Measurements from ENCODE around the gene POLR2I. TPM values are rescaled to one million over a fixed set of nuclear protein-coding genes. Genes with fewer than 3 reads are reported as not detected.

Gene POLR2I
- total and polyA plus RNA-seq, 4 donors, result 11.4 to 110 (median 61.1) TPM

DNA sequence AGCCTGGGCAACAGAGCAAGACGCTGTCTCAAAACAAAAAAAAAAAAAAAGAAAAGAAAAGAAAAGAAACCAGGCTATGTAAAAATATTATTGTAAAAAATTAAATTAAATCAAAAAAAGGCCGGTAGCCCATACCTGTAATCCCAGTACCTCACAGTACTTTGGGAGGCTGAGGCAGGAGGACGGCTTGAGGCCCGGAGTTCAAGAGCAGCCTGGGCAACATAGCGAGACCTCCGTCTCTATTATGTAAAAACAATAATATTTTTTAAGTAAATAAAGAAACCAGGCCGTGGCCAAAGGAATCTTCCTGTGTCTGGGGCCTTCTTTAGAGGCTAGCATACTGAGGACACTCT, 24.4 kb upstream of the POLR2I start:
- Histone ChIP-seq H3K36me3 (ENCODE audit: control insufficient read depth in 4 of 4, insufficient read depth in 3 of 4, low read depth in 1 of 4, low read length in 3 of 4) (peaks cover 4 to 11% (median 8%) of the 10 kb centered on the region in 4 donors), H3K9ac (ENCODE audit: low read depth in 1 of 2, low read length in 2 of 2) (peak overlapping the region; percentile 67 to 86), H3K9me3 (ENCODE audit: control insufficient read depth in 4 of 4, low read length in 3 of 4) (no peaks in the 10 kb centered on the region), H3K27ac (ENCODE audit: low read depth in 1 of 2, low read length in 2 of 2) (peak overlapping the region; percentile 98 to 99), H3K4me1 (ENCODE audit: control insufficient read depth in 4 of 4, insufficient read depth in 4 of 4, low read length in 3 of 4) (peaks cover 4 to 14% (median 8%) of the 10 kb centered on the region in 4 donors), H3K4me3 (ENCODE audit: low read depth in 1 of 3, low read length in 3 of 3) (peak overlapping the region; percentile 92 to 98 (median 93)), H3K27me3 (ENCODE audit: control insufficient read depth in 4 of 4, insufficient read depth in 4 of 4, low read length in 3 of 4) (no peaks in the 10 kb centered on the region)
- 66% methylated on average over 7 of the region's 7 CpGs for WGBS
- TF ChIP-seq TAF1 (conservative IDR thresholded peaks at IDR 0.05) (no peak), GABPA (IDR thresholded peaks at IDR 0.05 in 1 of 2, conservative IDR thresholded peaks at IDR 0.05 in 1 of 2) (no peak), HNF4G (IDR thresholded peaks at IDR 0.05) (no peak), YY1 (IDR thresholded peaks at IDR 0.05) (no peak), NR2F2 (IDR thresholded peaks at IDR 0.05) (no peak), FOXA1 (IDR thresholded peaks at IDR 0.05) (no peak), FOXA2 (IDR thresholded peaks at IDR 0.05) (no peak), JUND (IDR thresholded peaks at IDR 0.05) (no peak), EGR1 (IDR thresholded peaks at IDR 0.05; ENCODE audit: low read depth in 2 of 2) (no peak), RXRA (IDR thresholded peaks at IDR 0.05) (no peak), SP1 (IDR thresholded peaks at IDR 0.05) (no peak), HNF4A (conservative IDR thresholded peaks at IDR 0.05) (no peak), RAD21 (IDR thresholded peaks at IDR 0.05) (no peak)
- TF ChIP-seq, protein P1, sequence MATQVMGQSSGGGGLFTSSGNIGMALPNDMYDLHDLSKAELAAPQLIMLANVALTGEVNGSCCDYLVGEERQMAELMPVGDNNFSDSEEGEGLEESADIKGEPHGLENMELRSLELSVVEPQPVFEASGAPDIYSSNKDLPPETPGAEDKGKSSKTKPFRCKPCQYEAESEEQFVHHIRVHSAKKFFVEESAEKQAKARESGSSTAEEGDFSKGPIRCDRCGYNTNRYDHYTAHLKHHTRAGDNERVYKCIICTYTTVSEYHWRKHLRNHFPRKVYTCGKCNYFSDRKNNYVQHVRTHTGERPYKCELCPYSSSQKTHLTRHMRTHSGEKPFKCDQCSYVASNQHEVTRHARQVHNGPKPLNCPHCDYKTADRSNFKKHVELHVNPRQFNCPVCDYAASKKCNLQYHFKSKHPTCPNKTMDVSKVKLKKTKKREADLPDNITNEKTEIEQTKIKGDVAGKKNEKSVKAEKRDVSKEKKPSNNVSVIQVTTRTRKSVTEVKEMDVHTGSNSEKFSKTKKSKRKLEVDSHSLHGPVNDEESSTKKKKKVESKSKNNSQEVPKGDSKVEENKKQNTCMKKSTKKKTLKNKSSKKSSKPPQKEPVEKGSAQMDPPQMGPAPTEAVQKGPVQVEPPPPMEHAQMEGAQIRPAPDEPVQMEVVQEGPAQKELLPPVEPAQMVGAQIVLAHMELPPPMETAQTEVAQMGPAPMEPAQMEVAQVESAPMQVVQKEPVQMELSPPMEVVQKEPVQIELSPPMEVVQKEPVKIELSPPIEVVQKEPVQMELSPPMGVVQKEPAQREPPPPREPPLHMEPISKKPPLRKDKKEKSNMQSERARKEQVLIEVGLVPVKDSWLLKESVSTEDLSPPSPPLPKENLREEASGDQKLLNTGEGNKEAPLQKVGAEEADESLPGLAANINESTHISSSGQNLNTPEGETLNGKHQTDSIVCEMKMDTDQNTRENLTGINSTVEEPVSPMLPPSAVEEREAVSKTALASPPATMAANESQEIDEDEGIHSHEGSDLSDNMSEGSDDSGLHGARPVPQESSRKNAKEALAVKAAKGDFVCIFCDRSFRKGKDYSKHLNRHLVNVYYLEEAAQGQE (IDR thresholded peaks at IDR 0.05), result no peak
- TF ChIP-seq, protein P2, sequence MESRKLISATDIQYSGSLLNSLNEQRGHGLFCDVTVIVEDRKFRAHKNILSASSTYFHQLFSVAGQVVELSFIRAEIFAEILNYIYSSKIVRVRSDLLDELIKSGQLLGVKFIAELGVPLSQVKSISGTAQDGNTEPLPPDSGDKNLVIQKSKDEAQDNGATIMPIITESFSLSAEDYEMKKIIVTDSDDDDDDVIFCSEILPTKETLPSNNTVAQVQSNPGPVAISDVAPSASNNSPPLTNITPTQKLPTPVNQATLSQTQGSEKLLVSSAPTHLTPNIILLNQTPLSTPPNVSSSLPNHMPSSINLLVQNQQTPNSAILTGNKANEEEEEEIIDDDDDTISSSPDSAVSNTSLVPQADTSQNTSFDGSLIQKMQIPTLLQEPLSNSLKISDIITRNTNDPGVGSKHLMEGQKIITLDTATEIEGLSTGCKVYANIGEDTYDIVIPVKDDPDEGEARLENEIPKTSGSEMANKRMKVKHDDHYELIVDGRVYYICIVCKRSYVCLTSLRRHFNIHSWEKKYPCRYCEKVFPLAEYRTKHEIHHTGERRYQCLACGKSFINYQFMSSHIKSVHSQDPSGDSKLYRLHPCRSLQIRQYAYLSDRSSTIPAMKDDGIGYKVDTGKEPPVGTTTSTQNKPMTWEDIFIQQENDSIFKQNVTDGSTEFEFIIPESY (IDR thresholded peaks at IDR 0.05), result no peak
- TF ChIP-seq, protein P3, sequence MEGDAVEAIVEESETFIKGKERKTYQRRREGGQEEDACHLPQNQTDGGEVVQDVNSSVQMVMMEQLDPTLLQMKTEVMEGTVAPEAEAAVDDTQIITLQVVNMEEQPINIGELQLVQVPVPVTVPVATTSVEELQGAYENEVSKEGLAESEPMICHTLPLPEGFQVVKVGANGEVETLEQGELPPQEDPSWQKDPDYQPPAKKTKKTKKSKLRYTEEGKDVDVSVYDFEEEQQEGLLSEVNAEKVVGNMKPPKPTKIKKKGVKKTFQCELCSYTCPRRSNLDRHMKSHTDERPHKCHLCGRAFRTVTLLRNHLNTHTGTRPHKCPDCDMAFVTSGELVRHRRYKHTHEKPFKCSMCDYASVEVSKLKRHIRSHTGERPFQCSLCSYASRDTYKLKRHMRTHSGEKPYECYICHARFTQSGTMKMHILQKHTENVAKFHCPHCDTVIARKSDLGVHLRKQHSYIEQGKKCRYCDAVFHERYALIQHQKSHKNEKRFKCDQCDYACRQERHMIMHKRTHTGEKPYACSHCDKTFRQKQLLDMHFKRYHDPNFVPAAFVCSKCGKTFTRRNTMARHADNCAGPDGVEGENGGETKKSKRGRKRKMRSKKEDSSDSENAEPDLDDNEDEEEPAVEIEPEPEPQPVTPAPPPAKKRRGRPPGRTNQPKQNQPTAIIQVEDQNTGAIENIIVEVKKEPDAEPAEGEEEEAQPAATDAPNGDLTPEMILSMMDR (IDR thresholded peaks at IDR 0.05; ENCODE audit: low read depth, low read length, missing input control), result no peak
- TF ChIP-seq, protein P4, sequence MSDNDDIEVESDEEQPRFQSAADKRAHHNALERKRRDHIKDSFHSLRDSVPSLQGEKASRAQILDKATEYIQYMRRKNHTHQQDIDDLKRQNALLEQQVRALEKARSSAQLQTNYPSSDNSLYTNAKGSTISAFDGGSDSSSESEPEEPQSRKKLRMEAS (IDR thresholded peaks at IDR 0.05), result no peak
- TF ChIP-seq, protein P5, sequence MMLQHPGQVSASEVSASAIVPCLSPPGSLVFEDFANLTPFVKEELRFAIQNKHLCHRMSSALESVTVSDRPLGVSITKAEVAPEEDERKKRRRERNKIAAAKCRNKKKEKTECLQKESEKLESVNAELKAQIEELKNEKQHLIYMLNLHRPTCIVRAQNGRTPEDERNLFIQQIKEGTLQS (IDR thresholded peaks at IDR 0.05), result no peak
- no peak for DNase-seq (ENCODE audit: low spot score)
